Keratinocyte (primary cell): ENCODE measurements around the gene HLA-DOB. TPM values are rescaled to one million over a fixed set of nuclear protein-coding genes. Genes with fewer than 3 reads are reported as not detected.

ENCODE experiments used
- DNase-seq: peaks from one replicate; pipeline ENCODE4 v3.0.0-alpha.2; 2011; ENCODE audit warnings: low read depth, missing footprints, low spot score
- FAIRE-seq: peaks from 2 replicates; lab custom pipeline; 2011; peaks lifted over from hg19 to GRCh38; lab: Jason Lieb, UNC
- H2AFZ ChIP-seq: 2 replicates; pipeline ENCODE4 v1.6.0; 2012; ENCODE audit warnings: low read length, control low read depth, inconsistent platforms; ENCODE audit not compliant: control insufficient read depth
- H3K27ac ChIP-seq: 2 replicates; pipeline ENCODE4 v1.5.1; 2011; ENCODE audit warnings: low read length; ENCODE audit not compliant: control insufficient read depth, insufficient read depth
- H3K27me3 ChIP-seq: 3 replicates; pipeline ENCODE4 v1.6.0; 2011; ENCODE audit warnings: low read length; ENCODE audit not compliant: control insufficient read depth, insufficient read depth; ENCODE audit errors: extremely low read depth
- H3K36me3 ChIP-seq, 2 experiments: 2 replicates in 1 of 2; 3 replicates in 1 of 2; pipeline ENCODE4 v1.5.1; 2011; ENCODE audit warnings: low read length in 2 of 2, mild to moderate bottlenecking in 1 of 2; ENCODE audit not compliant: control insufficient read depth in 2 of 2, insufficient read depth in 2 of 2; ENCODE audit errors: extremely low read depth in 1 of 2
- H3K4me1 ChIP-seq: 3 replicates; pipeline ENCODE4 v1.5.1; 2011; ENCODE audit warnings: low read length; ENCODE audit not compliant: control insufficient read depth, insufficient read depth; ENCODE audit errors: extremely low read depth
- H3K4me2 ChIP-seq: 3 replicates; pipeline ENCODE4 v1.6.0; 2011; ENCODE audit warnings: low read depth, low read length; ENCODE audit not compliant: control insufficient read depth, insufficient read depth; ENCODE audit errors: extremely low read depth
- H3K4me3 ChIP-seq, 3 experiments: fragments of 200-600 bp in 1 of 3; sonication (generic) in 1 of 3; 2 replicates in 2 of 3; 3 replicates in 1 of 3; pipeline ENCODE4 v1.5.1; 2011 to 2016; ENCODE audit warnings: low read length in 3 of 3, mild to moderate bottlenecking in 3 of 3, control low read depth in 2 of 3, inconsistent platforms in 1 of 3, low read depth in 1 of 3, mixed read lengths in 1 of 3, mixed run types in 1 of 3, moderate library complexity in 1 of 3; ENCODE audit not compliant: control insufficient read depth in 2 of 3, insufficient read depth in 2 of 3; ENCODE audit errors: extremely low read depth in 1 of 3
- H3K79me2 ChIP-seq: 2 replicates; pipeline ENCODE4 v1.6.0; 2012; ENCODE audit warnings: low read length; ENCODE audit not compliant: control insufficient read depth, insufficient read depth
- H3K9ac ChIP-seq: 3 replicates; pipeline ENCODE4 v1.6.0; 2011; ENCODE audit warnings: low read length; ENCODE audit not compliant: control insufficient read depth, insufficient read depth; ENCODE audit errors: extremely low read depth
- H3K9me1 ChIP-seq: 3 replicates; pipeline ENCODE4 v1.6.0; 2011; ENCODE audit warnings: low read length; ENCODE audit not compliant: control insufficient read depth, insufficient read depth; ENCODE audit errors: extremely low read depth
- H3K9me3 ChIP-seq: 2 replicates; pipeline ENCODE4 v1.5.1; 2012; ENCODE audit warnings: low read depth, low read length; ENCODE audit not compliant: control insufficient read depth
- H4K20me1 ChIP-seq: 3 replicates; pipeline ENCODE4 v1.6.0; 2011; ENCODE audit warnings: low read length; ENCODE audit not compliant: control insufficient read depth, insufficient read depth; ENCODE audit errors: extremely low read depth
- CTCF ChIP-seq, 3 experiments: IDR thresholded peaks in 1 of 3; conservative IDR thresholded peaks in 1 of 3; optimal IDR thresholded peaks in 1 of 3; 2 replicates in 2 of 3; 3 replicates in 1 of 3; pipeline versions ENCODE3 to v1.5.1; 2011; ENCODE audit warnings: low read length in 3 of 3, mild to moderate bottlenecking in 3 of 3, moderate library complexity in 2 of 3, control low read depth in 1 of 3, inconsistent platforms in 1 of 3; ENCODE audit not compliant: insufficient read depth in 2 of 3; ENCODE audit errors: extremely low read depth in 1 of 3
- EZH2 ChIP-seq: IDR thresholded peaks from one replicate; pipeline ENCODE4 v1.6.1; 2012; ENCODE audit warnings: inconsistent platforms, mild to moderate bottlenecking, low read length, moderate library complexity
- dilution Hi-C: fragments of 300-500 bp; cut with MboI; formaldehyde crosslinking; loops from one replicate; pipeline ENCODE4 v1.7.0; 2020; ENCODE audit warnings: low sequenced_read_pairs; ENCODE audit not compliant: extremely low pct_ligation_motif_present
- polyA plus RNA-seq, 5 experiments: library from polyadenylated mRNA; depleted of rRNA in 3 of 5; stranded (reverse) in 3 of 5; stranded (forward) in 1 of 5; unstranded in 1 of 5; fragments of >200 nt; gene quantifications; 1 replicate in 1 of 5; 2 replicates in 3 of 5; 3 replicates in 1 of 5; pipeline versions ENCODE4 v1.2.1 to v1.2.3, GENCODE V29; 2011 to 2012; ENCODE audit warnings: missing spikeins in 2 of 5, low read depth in 1 of 5, low replicate concordance in 1 of 5

HLA-DOB gene
- polyA plus RNA-seq, 1 donor (not counting 4 experiments of a cell fraction or from before 2014, with no cell fraction given), result 12.5 TPM

- Histone ChIP-seq H3K4me3 (no peak overlapping the region), H3K9me3 (no peaks in the 10 kb centered on the region), H3K27me3 (no peaks in the 10 kb centered on the region), H2AFZ (no peak overlapping the region), H4K20me1 (no peaks in the 10 kb centered on the region), H3K4me2 (peak overlapping the region; percentile 49), H3K36me3 (no peaks in the 10 kb centered on the region), H3K9ac (no peak overlapping the region), H3K27ac (peak overlapping the region; percentile 57), H3K9me1 (no peaks in the 10 kb centered on the region), H3K79me2 (no peaks in the 10 kb centered on the region), H3K4me1 (peaks cover 33% of the 10 kb centered on the region)
- DNase-seq, result no peak
- dilution Hi-C loops, result no loop called here
- TF ChIP-seq CTCF (optimal IDR thresholded peaks at IDR 0.05 in 1 of 3, IDR thresholded peaks at IDR 0.05 in 1 of 3, conservative IDR thresholded peaks at IDR 0.05 in 1 of 3; ENCODE audit: extremely low read depth in 1 of 3, insufficient read depth in 2 of 3, low read length in 3 of 3), result no peak
- TF ChIP-seq EZH2, result no peak
- FAIRE-seq, result peak; percentile 99
Measured at GRCh38 chr6:32819729-32820128, 2.9 kb upstream of the HLA-DOB start.

GRCh38 chr6:32818867-32819266, 2.1 kb upstream of the HLA-DOB start:
- Histone ChIP-seq H3K4me1 (peaks cover 41% of the 10 kb centered on the region), H3K27ac (no peak overlapping the region)
- TF ChIP-seq CTCF (optimal IDR thresholded peaks at IDR 0.05 in 1 of 3, IDR thresholded peaks at IDR 0.05 in 1 of 3, conservative IDR thresholded peaks at IDR 0.05 in 1 of 3; ENCODE audit: extremely low read depth in 1 of 3, insufficient read depth in 2 of 3, low read length in 3 of 3) (no peak), EZH2 (no peak)

More at GRCh38 chr6:32818867-32819266, 2.1 kb upstream of the HLA-DOB start:
- Histone ChIP-seq H3K4me2 (no peak overlapping the region), H2AFZ (no peak overlapping the region), H3K9ac (no peak overlapping the region), H4K20me1 (no peaks in the 10 kb centered on the region), H3K27me3 (no peaks in the 10 kb centered on the region), H3K9me1 (no peaks in the 10 kb centered on the region), H3K36me3 (no peaks in the 10 kb centered on the region), H3K4me3 (no peak overlapping the region), H3K9me3 (no peaks in the 10 kb centered on the region), H3K79me2 (no peaks in the 10 kb centered on the region)
- FAIRE-seq (no peak), DNase-seq (no peak)
- dilution Hi-C loops, result no loop called here
